Cardiac fibroblast (primary cell): ENCODE measurements around the gene MSI2.

ENCODE experiments used
- DNase-seq, 2 donors: peaks; one replicate each; pipeline versions ENCODE4 v3.0.0 to v3.0.0-alpha.2; 2010; ENCODE audit warnings: low read depth in 2 of 2
- H3K4me3 ChIP-seq, 2 donors: replicated peaks in 1 of 2; 1 replicate in 1 of 2; 2 replicates in 1 of 2; pipeline ENCODE4 v1.5.1; 2011; ENCODE audit warnings: low read depth in 2 of 2, low read length in 2 of 2, mild to moderate bottlenecking in 2 of 2, moderate library complexity in 1 of 2
- TF ChIP-seq, protein P1 (sequence below): IDR thresholded peaks from one replicate; pipeline ENCODE4 v1.5.1; 2011; ENCODE audit warnings: low read depth, mild to moderate bottlenecking, low read length, inconsistent platforms

The MSI2 gene

GRCh38 chr17:57550668-57551315 lies 294.5 kb downstream of the MSI2 start:
- TF ChIP-seq, protein P1, sequence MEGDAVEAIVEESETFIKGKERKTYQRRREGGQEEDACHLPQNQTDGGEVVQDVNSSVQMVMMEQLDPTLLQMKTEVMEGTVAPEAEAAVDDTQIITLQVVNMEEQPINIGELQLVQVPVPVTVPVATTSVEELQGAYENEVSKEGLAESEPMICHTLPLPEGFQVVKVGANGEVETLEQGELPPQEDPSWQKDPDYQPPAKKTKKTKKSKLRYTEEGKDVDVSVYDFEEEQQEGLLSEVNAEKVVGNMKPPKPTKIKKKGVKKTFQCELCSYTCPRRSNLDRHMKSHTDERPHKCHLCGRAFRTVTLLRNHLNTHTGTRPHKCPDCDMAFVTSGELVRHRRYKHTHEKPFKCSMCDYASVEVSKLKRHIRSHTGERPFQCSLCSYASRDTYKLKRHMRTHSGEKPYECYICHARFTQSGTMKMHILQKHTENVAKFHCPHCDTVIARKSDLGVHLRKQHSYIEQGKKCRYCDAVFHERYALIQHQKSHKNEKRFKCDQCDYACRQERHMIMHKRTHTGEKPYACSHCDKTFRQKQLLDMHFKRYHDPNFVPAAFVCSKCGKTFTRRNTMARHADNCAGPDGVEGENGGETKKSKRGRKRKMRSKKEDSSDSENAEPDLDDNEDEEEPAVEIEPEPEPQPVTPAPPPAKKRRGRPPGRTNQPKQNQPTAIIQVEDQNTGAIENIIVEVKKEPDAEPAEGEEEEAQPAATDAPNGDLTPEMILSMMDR = no peak
- H3K4me3 ChIP-seq = no peak overlapping the region
- DNase-seq = no peak

DNA sequence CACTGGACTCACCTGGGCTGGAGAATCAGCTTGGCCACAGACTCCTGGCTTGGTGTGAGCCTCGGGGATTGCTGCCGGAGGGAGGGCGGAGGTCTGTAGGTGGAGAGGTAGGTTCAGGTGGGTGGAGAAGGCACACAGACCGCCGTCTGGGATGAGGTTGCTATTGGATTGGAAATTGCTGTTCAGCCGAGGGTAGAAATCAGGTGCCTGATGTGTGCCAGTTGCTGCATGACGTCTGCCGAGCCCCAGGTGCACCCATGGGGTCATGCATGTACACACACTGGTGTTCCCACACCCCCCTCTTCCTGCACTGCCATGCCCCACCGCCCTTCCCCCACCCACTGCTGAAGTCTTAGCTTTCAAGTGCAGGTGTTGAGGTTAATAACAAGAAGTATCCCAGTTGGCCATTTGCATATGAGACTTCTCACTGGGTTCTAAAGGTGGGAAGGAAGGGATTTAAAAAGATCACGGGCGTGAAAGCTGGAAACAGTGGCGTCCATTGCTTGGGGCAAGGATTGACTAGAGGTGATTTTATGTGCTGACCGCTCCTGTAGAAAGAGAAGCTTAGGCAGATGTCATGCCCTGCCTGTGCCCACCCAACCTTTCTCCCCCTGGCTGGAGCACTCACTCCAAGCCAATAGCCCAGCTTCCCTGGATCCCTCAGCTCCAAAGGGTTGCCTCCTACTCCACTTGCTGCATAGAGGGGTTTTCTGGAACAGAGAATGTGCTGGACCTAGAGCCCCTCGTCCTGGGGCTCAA lies 295.2 kb downstream of the MSI2 start:
- TF ChIP-seq, protein P1 = no peak
- no peak overlapping the region for H3K4me3 ChIP-seq
- no peak for DNase-seq

GRCh38 chr17:57552114-57552624 lies 295.8 kb downstream of the MSI2 start:
- TF ChIP-seq, protein P1 = peak; percentile 76
- H3K4me3 ChIP-seq = no peak overlapping the region
- peak; percentile 32 to 63 for DNase-seq

DNA sequence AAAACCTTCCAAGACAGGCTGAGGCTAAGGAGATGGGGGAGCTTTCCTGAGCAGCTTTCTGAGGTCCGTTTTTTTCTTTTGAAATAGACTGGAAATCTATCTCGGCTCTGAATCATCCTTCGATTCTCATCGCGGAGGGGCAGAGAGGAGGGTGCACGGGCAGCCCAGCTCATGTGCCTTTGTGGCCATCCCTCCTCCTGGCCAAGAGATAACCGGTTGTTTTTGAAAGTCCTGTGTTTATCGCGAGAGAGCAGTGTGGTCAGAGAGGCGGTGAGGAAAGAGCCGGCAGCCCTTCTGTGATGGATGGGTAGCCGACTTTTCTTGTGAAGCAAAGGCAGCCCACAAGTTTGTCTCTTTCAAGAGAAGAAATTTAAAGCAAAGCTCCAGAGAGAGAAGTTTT lies 297.2 kb downstream of the MSI2 start:
- DNase-seq = peak; percentile 22 to 68
- TF ChIP-seq, protein P1 = no peak
- H3K4me3 ChIP-seq = no peak overlapping the region

DNA sequence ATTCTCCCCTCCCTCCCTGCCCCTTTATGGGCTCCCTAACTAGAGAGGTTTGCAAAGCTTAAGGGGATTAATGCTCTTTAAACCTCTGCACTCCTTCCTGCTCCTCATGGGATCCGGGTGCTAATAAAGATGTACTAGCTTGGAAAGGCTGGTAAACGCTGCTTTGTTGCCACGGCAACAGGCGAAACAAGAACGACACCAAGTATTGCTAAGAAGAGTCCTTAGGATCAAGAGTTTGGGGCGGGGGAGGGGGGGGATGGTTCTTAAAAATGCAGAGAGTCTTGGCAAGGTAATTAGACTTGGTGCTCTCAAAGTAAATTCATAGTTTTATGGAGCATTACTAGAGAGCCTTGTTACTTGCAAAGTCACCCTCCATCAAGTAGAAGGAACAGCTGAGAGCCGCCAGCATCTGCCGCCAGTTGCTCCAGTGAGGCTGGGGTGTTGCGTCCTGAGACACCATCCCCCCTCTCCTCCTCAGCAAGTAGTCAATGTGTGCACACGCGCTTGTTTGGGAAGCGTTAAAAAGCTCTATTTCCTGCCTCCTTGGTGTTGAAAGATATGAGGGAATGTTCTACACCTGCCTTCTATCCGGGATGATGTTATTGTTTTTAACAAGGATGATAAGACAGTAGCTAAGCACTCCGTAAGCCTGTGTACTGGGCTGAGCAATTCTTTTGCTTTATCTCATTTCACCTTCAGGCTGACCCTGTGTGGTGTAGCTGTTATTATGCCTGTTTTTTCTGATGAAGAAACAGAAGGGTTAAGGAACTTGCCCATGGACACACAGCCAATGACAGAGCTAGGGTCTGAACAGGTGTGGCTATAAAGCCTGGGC lies 297.9 kb downstream of the MSI2 start:
- DNase-seq = peak; percentile 39 to 81

More for the DNA sequence above, 297.9 kb downstream of the MSI2 start:
- no peak overlapping the region for H3K4me3 ChIP-seq
- TF ChIP-seq, protein P1 = no peak
